GM12878 (cell line): Measurements from ENCODE around the gene PDIA5. TPM values are rescaled to one million over a fixed set of nuclear protein-coding genes. Genes with fewer than 3 reads are reported as not detected.
A peak's percentile ranks its signal among the peaks of the same experiment; 100 is the strongest.

ENCODE experiments used
- ATAC-seq: fragments of 200-7000 bp; cut with Tn5 transposase; 3 replicates; pipeline ENCODE4 v1.9.1; 2020; ENCODE audit warnings: mild to moderate bottlenecking, moderate library complexity
- BruUV-seq: library from RNA; stranded (reverse); fragments of 400-500 nt; replicated peaks from 2 replicates; lab custom pipeline; 2021; lab: Mats Ljungman, UMichigan
- CTCF ChIA-PET: fragments of 300-600 bp; sonication (Branson Sonifier 250); formaldehyde crosslinking; extraction: SDS; loops from one replicate; lab custom pipeline; 2021; ENCODE audit warnings: inconsistent platforms; lab: Yijun Ruan, JAX
- POLR2A ChIA-PET: fragments of 350-600 bp; formaldehyde crosslinking; extraction: SDS; loops from one replicate; lab custom pipeline; 2021; ENCODE audit warnings: inconsistent platforms; lab: Charles Lee
- RAD21 ChIA-PET: fragments of 300-600 bp; sonication (Branson Sonifier 250); formaldehyde crosslinking; loops from one replicate; lab custom pipeline; 2023; ENCODE audit warnings: antibody characterized with exemption; ENCODE audit not compliant: unreplicated experiment; lab: Charles Lee
- SMC1A ChIA-PET: fragments of 300-600 bp; sonication (Branson Sonifier 250); formaldehyde crosslinking; loops from one replicate; lab custom pipeline; 2023; ENCODE audit not compliant: unreplicated experiment, uncharacterized antibody; lab: Charles Lee
- DNase-seq: peaks from one replicate; pipeline ENCODE4 v3.0.0-alpha.2; 2011; ENCODE audit warnings: low read depth, low spot score
- FAIRE-seq: peaks from 3 replicates; lab custom pipeline; 2011; peaks lifted over from hg19 to GRCh38; lab: Jason Lieb, UNC
- H2AFZ ChIP-seq: 2 replicates; pipeline ENCODE4 v1.6.0; 2011; ENCODE audit warnings: low read depth, low read length, control low read depth; ENCODE audit not compliant: control insufficient read depth
- H3K27ac ChIP-seq: 2 replicates; pipeline ENCODE4 v1.5.1; 2011; ENCODE audit warnings: control low read depth; ENCODE audit not compliant: control insufficient read depth, insufficient read depth
- H3K27me3 ChIP-seq, 2 experiments: replicated peaks in 1 of 2; 2 replicates each; pipeline versions ENCODE4 v1.6.0 to v1.6.1; 2011; ENCODE audit warnings: low read length in 1 of 2; ENCODE audit not compliant: control insufficient read depth in 2 of 2, insufficient read depth in 2 of 2
- H3K36me3 ChIP-seq, 2 experiments: 2 replicates each; pipeline ENCODE4 v1.5.1; 2011; ENCODE audit warnings: low read length in 1 of 2; ENCODE audit not compliant: control insufficient read depth in 2 of 2, insufficient read depth in 2 of 2
- H3K4me1 ChIP-seq: 2 replicates; pipeline ENCODE4 v1.6.1; 2011; ENCODE audit warnings: mild to moderate bottlenecking, low read length, moderate library complexity, mixed read lengths; ENCODE audit not compliant: control insufficient read depth, insufficient read depth
- H3K4me2 ChIP-seq: 2 replicates; pipeline ENCODE4 v1.6.0; 2011; ENCODE audit warnings: control low read depth; ENCODE audit not compliant: control insufficient read depth, insufficient read depth
- H3K4me3 ChIP-seq: fragments of 200-600 bp; sonication (generic); 2 replicates; pipeline ENCODE4 v1.5.1; 2016
- H3K79me2 ChIP-seq: 2 replicates; pipeline ENCODE4 v1.6.0; 2011; ENCODE audit warnings: low read length; ENCODE audit not compliant: control insufficient read depth, insufficient read depth
- H3K9ac ChIP-seq: 2 replicates; pipeline ENCODE4 v1.8.0; 2011; ENCODE audit warnings: low read length, control low read depth, mixed read lengths; ENCODE audit not compliant: control insufficient read depth, insufficient read depth
- H3K9me3 ChIP-seq: replicated peaks from 3 replicates; pipeline ENCODE4 v1.5.1; 2011; ENCODE audit warnings: mild to moderate bottlenecking, low read length; ENCODE audit not compliant: control insufficient read depth, insufficient read depth
- H4K20me1 ChIP-seq: 2 replicates; pipeline ENCODE4 v1.6.0; 2011; ENCODE audit not compliant: control insufficient read depth, insufficient read depth
- CTCF ChIP-seq, 3 experiments: IDR thresholded peaks in 2 of 3; conservative IDR thresholded peaks in 1 of 3; 2 replicates each; pipeline ENCODE4 v1.5.1; 2011; ENCODE audit warnings: low read depth in 3 of 3, low read length in 3 of 3, mild to moderate bottlenecking in 3 of 3, control low read depth in 2 of 3, moderate library complexity in 2 of 3, inconsistent platforms in 1 of 3, mixed read lengths in 1 of 3; ENCODE audit not compliant: control insufficient read depth in 2 of 3, insufficient read depth in 1 of 3; ENCODE audit errors: extremely low read depth in 1 of 3
- ELK1 ChIP-seq: IDR thresholded peaks from 2 replicates; pipeline ENCODE4 v1.6.1; 2012; ENCODE audit warnings: low read depth, low read length, improper control_type of control experiment
- FOXK2 ChIP-seq: fragments of 450-650 bp; IDR thresholded peaks from 2 replicates; pipeline ENCODE4 v1.6.1; 2017; ENCODE audit warnings: mild to moderate bottlenecking, moderate library complexity
- HDAC2 ChIP-seq: fragments of 200-600 bp; sonication (generic); IDR thresholded peaks from 2 replicates; pipeline ENCODE4 v1.6.1; 2017
- NBN ChIP-seq: fragments of 450-650 bp; IDR thresholded peaks from 2 replicates; pipeline ENCODE4 v1.6.1; 2016
- NR2F1 ChIP-seq: fragments of 450-650 bp; conservative IDR thresholded peaks from 2 replicates; pipeline ENCODE4 v1.6.1; 2017; ENCODE audit warnings: mild to moderate bottlenecking
- RB1 ChIP-seq: fragments of 450-650 bp; formaldehyde crosslinking; IDR thresholded peaks from 2 replicates; pipeline ENCODE4 v1.6.1; 2017; ENCODE audit warnings: mild to moderate bottlenecking, borderline replicate concordance
- ZNF207 ChIP-seq: fragments of 450-650 bp; IDR thresholded peaks from 2 replicates; pipeline ENCODE4 v1.6.1; 2014; ENCODE audit warnings: antibody characterized with exemption, mild to moderate bottlenecking, borderline replicate concordance
- ZNF274 ChIP-seq: IDR thresholded peaks from one replicate; pipeline ENCODE4 v1.8.0; 2011; ENCODE audit not compliant: insufficient read length, insufficient read depth
- WGBS: methylation state at CpG from one replicate; pipeline ENCODE4 v1.1.6; 2016; ENCODE audit warnings: low lambda C conversion rate; ENCODE audit not compliant: insufficient replicate concordance, insufficient coverage; ENCODE audit errors: missing lambda C conversion rate; 5-methylcytosine and 5-hydroxymethylcytosine counted together
- in situ Hi-C: fragments of 300-500 bp; cut with MboI; formaldehyde crosslinking; loops from 9 replicates; pipeline ENCODE4 v1.14.3; 2018; ENCODE audit warnings: mixed read lengths
- intact Hi-C: fragments of 100-400 bp; cut with micrococcal nuclease; formaldehyde crosslinking; loops from one replicate; pipeline ENCODE4 v1.14.2; 2022; ENCODE audit not compliant: unreplicated experiment
- polyA plus RNA-seq, 11 experiments: library from polyadenylated mRNA; depleted of rRNA in 4 of 11; unstranded in 6 of 11; stranded (reverse) in 5 of 11; fragments of >200 nt; fragmentation: Nextera tagmentation in 4 of 11; fragmentation: Illumina TruSeq in 1 of 11; extraction: Ambion mirVana in 4 of 11; extraction: Trizol in 1 of 11; gene quantifications; 1 replicate in 1 of 11; 2 replicates in 10 of 11; pipeline versions ENCODE4 v1.2.1 to v1.2.3, GENCODE V29; 2011 to 2016; ENCODE audit warnings: inconsistent platforms in 2 of 11, missing spikeins in 2 of 11, low read depth in 1 of 11
- total RNA-seq, 4 experiments: library from RNA; depleted of rRNA in 3 of 4; stranded (reverse); fragments of >200 nt in 3 of 4; fragmentation: Illumina TruSeq in 1 of 4; extraction: Trizol in 1 of 4; gene quantifications; 2 replicates each; pipeline versions ENCODE4 v1.2.1 to v1.2.3, GENCODE V29; 2013 to 2021
- TF ChIP-seq, protein P1 (sequence below): fragments of 450-650 bp; IDR thresholded peaks from 2 replicates; pipeline ENCODE4 v1.6.1; 2017; ENCODE audit warnings: mild to moderate bottlenecking, moderate library complexity

Gene PDIA5
- total and polyA plus RNA-seq, 10 of the 15 experiments (the other 5 are each of a cell fraction or from before 2014, with no cell fraction given): 4.1 to 24.8 (median 19.2) TPM

DNA sequence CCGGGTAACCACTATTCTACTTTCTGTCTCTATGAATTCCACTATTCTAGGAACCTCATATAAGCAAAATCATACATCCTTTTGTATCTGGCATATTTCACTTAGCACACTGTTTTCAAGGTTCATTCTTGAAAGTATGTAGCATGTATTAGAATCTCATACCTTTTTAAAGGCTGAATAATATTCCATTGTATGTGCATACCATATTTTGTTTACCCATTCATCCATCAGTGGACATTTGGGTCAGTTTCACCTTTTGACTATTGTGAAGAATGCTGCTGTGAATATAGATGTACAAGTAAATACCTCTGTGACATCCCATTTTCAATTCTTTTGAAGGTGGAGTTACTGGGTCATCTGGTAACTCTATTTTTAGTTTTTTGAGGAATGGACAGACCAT, 98.3 kb downstream of the PDIA5 start:
- no peak overlapping the region for H2AFZ ChIP-seq
- H3K4me2 ChIP-seq: no peak overlapping the region
- H3K27ac ChIP-seq: no peak overlapping the region
- no peak overlapping the region for H3K9ac ChIP-seq
- no peaks in the 10 kb centered on the region for H3K9me3 ChIP-seq
- FAIRE-seq (peak; percentile 57), ATAC-seq (no peak), DNase-seq (no peak)
- no peaks in the 10 kb centered on the region for H3K4me1 ChIP-seq
- intact Hi-C loops (no loop called here), in situ Hi-C loops (no loop called here)
- no peaks in the 10 kb centered on the region for H4K20me1 ChIP-seq
- no peaks in the 10 kb centered on the region for H3K79me2 ChIP-seq
- no peaks in the 10 kb centered on the region for H3K27me3 ChIP-seq
- 95% methylated on average over 1 of the region's 1 CpG for WGBS
- no peak overlapping the region for H3K4me3 ChIP-seq
- no TSS peak for BruUV-seq
- RAD21 ChIA-PET: no interaction called here
- POLR2A ChIA-PET: no interaction called here
- SMC1A ChIA-PET: no interaction called here
- peaks cover 4 to 6% of the 10 kb centered on the region in 2 experiments; a peak in 3 of 4 replicates for H3K36me3 ChIP-seq
- CTCF ChIA-PET: no interaction called here
- TF ChIP-seq CTCF (IDR thresholded peaks at IDR 0.05 in 2 of 3, conservative IDR thresholded peaks at IDR 0.05 in 1 of 3; ENCODE audit: control insufficient read depth in 2 of 3, extremely low read depth in 1 of 3, insufficient read depth in 1 of 3, low read depth in 3 of 3, low read length in 3 of 3) (no peak), NR2F1 (no peak), ELK1 (no peak), FOXK2 (no peak), HDAC2 (no peak), NBN (no peak), RB1 (no peak), ZNF207 (no peak), ZNF274 (no peak)
- TF ChIP-seq, protein P1, sequence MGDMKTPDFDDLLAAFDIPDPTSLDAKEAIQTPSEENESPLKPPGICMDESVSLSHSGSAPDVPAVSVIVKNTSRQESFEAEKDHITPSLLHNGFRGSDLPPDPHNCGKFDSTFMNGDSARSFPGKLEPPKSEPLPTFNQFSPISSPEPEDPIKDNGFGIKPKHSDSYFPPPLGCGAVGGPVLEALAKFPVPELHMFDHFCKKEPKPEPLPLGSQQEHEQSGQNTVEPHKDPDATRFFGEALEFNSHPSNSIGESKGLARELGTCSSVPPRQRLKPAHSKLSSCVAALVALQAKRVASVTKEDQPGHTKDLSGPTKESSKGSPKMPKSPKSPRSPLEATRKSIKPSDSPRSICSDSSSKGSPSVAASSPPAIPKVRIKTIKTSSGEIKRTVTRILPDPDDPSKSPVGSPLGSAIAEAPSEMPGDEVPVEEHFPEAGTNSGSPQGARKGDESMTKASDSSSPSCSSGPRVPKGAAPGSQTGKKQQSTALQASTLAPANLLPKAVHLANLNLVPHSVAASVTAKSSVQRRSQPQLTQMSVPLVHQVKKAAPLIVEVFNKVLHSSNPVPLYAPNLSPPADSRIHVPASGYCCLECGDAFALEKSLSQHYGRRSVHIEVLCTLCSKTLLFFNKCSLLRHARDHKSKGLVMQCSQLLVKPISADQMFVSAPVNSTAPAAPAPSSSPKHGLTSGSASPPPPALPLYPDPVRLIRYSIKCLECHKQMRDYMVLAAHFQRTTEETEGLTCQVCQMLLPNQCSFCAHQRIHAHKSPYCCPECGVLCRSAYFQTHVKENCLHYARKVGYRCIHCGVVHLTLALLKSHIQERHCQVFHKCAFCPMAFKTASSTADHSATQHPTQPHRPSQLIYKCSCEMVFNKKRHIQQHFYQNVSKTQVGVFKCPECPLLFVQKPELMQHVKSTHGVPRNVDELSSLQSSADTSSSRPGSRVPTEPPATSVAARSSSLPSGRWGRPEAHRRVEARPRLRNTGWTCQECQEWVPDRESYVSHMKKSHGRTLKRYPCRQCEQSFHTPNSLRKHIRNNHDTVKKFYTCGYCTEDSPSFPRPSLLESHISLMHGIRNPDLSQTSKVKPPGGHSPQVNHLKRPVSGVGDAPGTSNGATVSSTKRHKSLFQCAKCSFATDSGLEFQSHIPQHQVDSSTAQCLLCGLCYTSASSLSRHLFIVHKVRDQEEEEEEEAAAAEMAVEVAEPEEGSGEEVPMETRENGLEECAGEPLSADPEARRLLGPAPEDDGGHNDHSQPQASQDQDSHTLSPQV: no peak
